Activated CD8-positive, alpha-beta T cell treated with anti-CD3 and anti-CD28 coated beads for 36 hours (primary cell): ENCODE results near the gene TOMM40L. TPM values are rescaled to one million over a fixed set of nuclear protein-coding genes. Genes with fewer than 3 reads are reported as not detected.
A peak's percentile ranks its signal among the peaks of the same experiment; 100 is the strongest.

ENCODE experiments used
- ATAC-seq: fragments of 200-7000 bp; cut with Tn5 transposase; one replicate; pipeline ENCODE4 v1.10.0; 2021; ENCODE audit warnings: mild to moderate bottlenecking, moderate library complexity
- CTCF ChIA-PET: fragments of 350-600 bp; sonication (Branson Sonifier 250); formaldehyde crosslinking; loops from one replicate; lab custom pipeline; 2021; ENCODE audit warnings: antibody characterized with exemption; lab: Charles Lee
- POLR2A ChIA-PET: fragments of 350-600 bp; sonication (Branson Sonifier 250); formaldehyde crosslinking; loops from one replicate; lab custom pipeline; 2021; ENCODE audit warnings: antibody characterized with exemption; lab: Charles Lee
- DNase-seq: peaks from one replicate; pipeline ENCODE4 v3.0.0-alpha.2; 2020
- H3K27ac Mint-ChIP-seq: one replicate; pipeline ENCODE4 v1.8.0; 2021; ENCODE audit warnings: mild to moderate bottlenecking, mixed read lengths
- H3K27me3 Mint-ChIP-seq: one replicate; pipeline ENCODE4 v1.8.0; 2021; ENCODE audit warnings: mixed read lengths
- H3K36me3 Mint-ChIP-seq: one replicate; pipeline ENCODE4 v1.8.0; 2021; ENCODE audit warnings: low read depth, mixed read lengths
- H3K4me1 Mint-ChIP-seq: one replicate; pipeline ENCODE4 v1.8.0; 2021; ENCODE audit warnings: low read depth, mixed read lengths
- H3K4me3 Mint-ChIP-seq: one replicate; pipeline ENCODE4 v1.8.0; 2021; ENCODE audit warnings: mild to moderate bottlenecking, moderate library complexity, mixed read lengths
- H3K9me3 Mint-ChIP-seq: one replicate; pipeline ENCODE4 v1.8.0; 2021; ENCODE audit warnings: mixed read lengths
- intact Hi-C: fragments of 100-400 bp; cut with micrococcal nuclease; formaldehyde crosslinking; loops from one replicate; pipeline ENCODE4 v1.10.0; 2022
- total RNA-seq, 2 experiments: library from RNA; stranded (reverse); gene quantifications; one replicate each; pipeline ENCODE4 v1.2.3, GENCODE V29; 2021
- TF ChIP-seq, protein P1 (sequence below): fragments of 200-600 bp; IDR thresholded peaks from one replicate; pipeline ENCODE4 v1.8.0; 2022; ENCODE audit warnings: antibody characterized with exemption, mild to moderate bottlenecking

Gene TOMM40L
- total RNA-seq, 2 experiments from 2014 or later = 11.6 to 12.1 TPM

DNA sequence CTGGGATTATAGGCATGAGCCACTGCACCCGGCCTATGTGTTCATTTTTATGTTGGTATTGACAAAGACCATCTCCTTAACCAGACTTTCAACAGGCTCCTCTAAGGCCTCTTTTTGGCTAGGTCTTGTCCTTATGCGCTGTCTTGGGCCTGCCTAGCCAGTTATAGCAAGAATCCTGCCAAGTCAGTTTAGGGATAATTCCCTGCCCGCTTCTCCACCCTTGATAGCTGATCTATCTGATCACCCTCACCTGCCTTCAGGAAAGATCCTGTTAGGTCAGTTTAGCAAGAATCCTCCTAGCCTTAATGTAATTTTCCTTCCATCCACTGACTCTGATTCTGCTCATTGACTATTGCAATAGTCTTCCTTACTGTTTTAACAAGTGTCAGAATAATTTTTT, 46.2 kb upstream of the TOMM40L start:
- no peak for DNase-seq
- no peak for ATAC-seq
- peaks cover 65% of the 10 kb centered on the region for H3K4me1 Mint-ChIP-seq
- TF ChIP-seq, protein P1, sequence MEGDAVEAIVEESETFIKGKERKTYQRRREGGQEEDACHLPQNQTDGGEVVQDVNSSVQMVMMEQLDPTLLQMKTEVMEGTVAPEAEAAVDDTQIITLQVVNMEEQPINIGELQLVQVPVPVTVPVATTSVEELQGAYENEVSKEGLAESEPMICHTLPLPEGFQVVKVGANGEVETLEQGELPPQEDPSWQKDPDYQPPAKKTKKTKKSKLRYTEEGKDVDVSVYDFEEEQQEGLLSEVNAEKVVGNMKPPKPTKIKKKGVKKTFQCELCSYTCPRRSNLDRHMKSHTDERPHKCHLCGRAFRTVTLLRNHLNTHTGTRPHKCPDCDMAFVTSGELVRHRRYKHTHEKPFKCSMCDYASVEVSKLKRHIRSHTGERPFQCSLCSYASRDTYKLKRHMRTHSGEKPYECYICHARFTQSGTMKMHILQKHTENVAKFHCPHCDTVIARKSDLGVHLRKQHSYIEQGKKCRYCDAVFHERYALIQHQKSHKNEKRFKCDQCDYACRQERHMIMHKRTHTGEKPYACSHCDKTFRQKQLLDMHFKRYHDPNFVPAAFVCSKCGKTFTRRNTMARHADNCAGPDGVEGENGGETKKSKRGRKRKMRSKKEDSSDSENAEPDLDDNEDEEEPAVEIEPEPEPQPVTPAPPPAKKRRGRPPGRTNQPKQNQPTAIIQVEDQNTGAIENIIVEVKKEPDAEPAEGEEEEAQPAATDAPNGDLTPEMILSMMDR = no peak
- intact Hi-C loops = no loop called here
- H3K27me3 Mint-ChIP-seq = no peaks in the 10 kb centered on the region
- no peak overlapping the region for H3K27ac Mint-ChIP-seq
- peaks cover 9% of the 10 kb centered on the region for H3K36me3 Mint-ChIP-seq
- CTCF ChIA-PET = interaction anchor here (0.9 to 5.7 kb wide), 6 partner anchors 13 to 203 kb away, joined by 4 to 45 read pairs (median 8); partner anchors contain the start of genes APOA2, NDUFS2, PPOX and TOMM40L
- POLR2A ChIA-PET = interaction anchor here (0.5 to 1.3 kb wide), 3 partner anchors 8 to 26 kb away, joined by 3 to 4 read pairs (median 3); partner anchors contain the start of genes PPOX and UFC1
- H3K9me3 Mint-ChIP-seq = no peaks in the 10 kb centered on the region
- no peak overlapping the region for H3K4me3 Mint-ChIP-seq

DNA sequence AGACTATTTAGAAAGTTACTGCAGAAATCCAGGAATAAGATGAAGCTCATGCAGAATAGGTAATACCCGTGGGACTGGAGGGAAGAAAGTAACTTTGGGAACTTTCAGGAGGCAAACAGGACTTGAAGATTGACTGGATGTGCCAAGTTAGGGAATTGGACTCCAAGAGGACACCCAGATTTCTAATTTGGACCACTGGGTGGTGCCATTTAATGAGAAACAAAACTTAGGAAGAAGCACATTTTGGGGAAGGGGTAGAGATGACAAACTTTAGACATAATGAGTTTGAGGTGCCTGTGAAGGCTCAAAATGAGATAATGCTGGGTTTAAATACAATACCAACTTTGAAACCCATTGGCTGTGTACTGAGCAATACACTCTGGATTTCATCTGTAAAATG, 45.2 kb upstream of the TOMM40L start:
- DNase-seq (no peak), ATAC-seq (no peak)
- no peaks in the 10 kb centered on the region for H3K9me3 Mint-ChIP-seq
- TF ChIP-seq, protein P1 = peak; percentile 40
- ChIA-PET POLR2A (interaction anchor here (1.3 to 2.6 kb wide), 3 partner anchors 9 to 21 kb away, joined by 3 to 13 read pairs (median 4); partner anchors contain the start of genes NDUFS2 and PPOX), CTCF (interaction anchor here (0.9 to 5.7 kb wide), 8 partner anchors 11 to 202 kb away, joined by 4 to 45 read pairs (median 8); partner anchors contain the start of genes APOA2, NDUFS2, PPOX and TOMM40L)
- peaks cover 68% of the 10 kb centered on the region for H3K4me1 Mint-ChIP-seq
- no peak overlapping the region for H3K4me3 Mint-ChIP-seq
- intact Hi-C loops = no loop called here
- H3K36me3 Mint-ChIP-seq = peaks cover 9% of the 10 kb centered on the region
- H3K27me3 Mint-ChIP-seq = no peaks in the 10 kb centered on the region
- H3K27ac Mint-ChIP-seq = peak overlapping the region; percentile 70

DNA sequence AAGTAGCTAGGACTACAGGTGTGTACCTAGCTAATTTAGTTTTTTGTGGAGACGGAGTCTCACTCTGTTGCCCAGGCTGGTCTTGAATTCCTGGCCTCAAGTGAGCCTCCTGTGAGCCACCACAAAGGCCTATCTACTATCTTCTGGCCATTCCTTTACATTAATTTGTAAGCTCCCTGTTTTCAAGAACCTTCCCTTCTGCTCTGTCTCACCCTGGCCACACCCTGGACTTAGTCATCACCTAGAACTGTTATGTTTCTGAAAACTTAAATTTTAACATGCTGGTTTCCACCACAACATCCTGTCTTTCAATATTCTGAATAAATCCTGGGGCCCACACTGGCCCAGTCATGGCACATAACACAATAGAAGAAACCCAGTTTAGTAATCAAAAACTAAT, 43.6 kb upstream of the TOMM40L start:
- intact Hi-C loops = no loop called here
- no peaks in the 10 kb centered on the region for H3K36me3 Mint-ChIP-seq
- ATAC-seq (peak; percentile 64), DNase-seq (peak; percentile 86)
- ChIA-PET CTCF (interaction anchor here (0.9 to 5.7 kb wide), 13 partner anchors 11 to 202 kb away, joined by 3 to 45 read pairs (median 6); partner anchors contain the start of genes APOA2, NDUFS2, PPOX and TOMM40L), POLR2A (interaction anchor here (0.6 to 2.6 kb wide), 7 partner anchors 15 to 501 kb away, joined by 3 to 13 read pairs (median 4); partner anchors contain the start of genes NDUFS2 and PPOX)
- H3K9me3 Mint-ChIP-seq = no peaks in the 10 kb centered on the region
- H3K4me3 Mint-ChIP-seq = peak overlapping the region; percentile 1
- peak overlapping the region; percentile 91 for H3K27ac Mint-ChIP-seq
- TF ChIP-seq, protein P1 = no peak
- peaks cover 73% of the 10 kb centered on the region for H3K4me1 Mint-ChIP-seq
- no peaks in the 10 kb centered on the region for H3K27me3 Mint-ChIP-seq

DNA sequence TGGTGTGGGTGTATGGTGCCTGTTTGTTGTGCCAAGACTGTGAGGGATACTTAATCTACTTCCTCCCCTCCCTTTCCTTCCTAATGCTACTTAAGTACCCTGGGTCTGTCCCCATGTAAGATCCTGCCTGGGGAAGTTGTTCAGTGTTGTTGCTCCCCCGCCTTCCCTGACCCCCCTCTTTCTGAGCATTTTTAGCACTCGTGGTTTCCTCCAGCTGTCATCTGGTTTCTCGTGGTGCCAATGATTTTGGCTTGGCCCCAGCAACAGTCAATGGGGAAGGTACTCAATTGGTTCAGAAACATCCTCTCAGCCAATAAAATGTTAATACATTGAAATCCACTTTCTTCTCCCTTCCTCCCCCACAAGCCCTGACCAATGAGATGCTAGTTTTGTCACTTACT, 40.6 kb upstream of the TOMM40L start:
- Mint-ChIP-seq H3K4me3 (peak overlapping the region; percentile 48), H3K27ac (peak overlapping the region; percentile 95), H3K9me3 (no peaks in the 10 kb centered on the region), H3K27me3 (no peaks in the 10 kb centered on the region), H3K36me3 (no peaks in the 10 kb centered on the region), H3K4me1 (peaks cover 74% of the 10 kb centered on the region)
- peak; percentile 74 for ATAC-seq
- CTCF ChIA-PET = interaction anchor here (0.7 to 2.0 kb wide), 7 partner anchors 9 to 197 kb away, joined by 3 to 14 read pairs (median 4); partner anchors contain the start of gene TOMM40L
- POLR2A ChIA-PET = interaction anchor here (0.8 to 1.4 kb wide), 2 partner anchors 17 to 20 kb away, joined by 5 read pairs; partner anchors contain the start of gene NDUFS2
- intact Hi-C loops = no loop called here
- DNase-seq = peak; percentile 89
- TF ChIP-seq, protein P1 = no peak
